Endodermal cell (in vitro differentiated cells): ENCODE data around the gene CTTNBP2NL. TPM values are rescaled to one million over a fixed set of nuclear protein-coding genes. Genes with fewer than 3 reads are reported as not detected.

Experiments used
- DNase-seq: peaks from one replicate; pipeline ENCODE4 v3.0.0-alpha.2; 2017
- H3K27ac ChIP-seq: 2 replicates; pipeline ENCODE4 v1.5.1; 2013; ENCODE audit warnings: mild to moderate bottlenecking, low read depth, low read length, moderate library complexity
- H3K27me3 ChIP-seq: 2 replicates; pipeline ENCODE4 v1.6.1; 2013; ENCODE audit warnings: mild to moderate bottlenecking, low read length, moderate library complexity; ENCODE audit not compliant: insufficient read depth, control insufficient read depth, poor library complexity, severe bottlenecking
- H3K36me3 ChIP-seq: 2 replicates; pipeline ENCODE4 v1.7.0; 2013; ENCODE audit warnings: mild to moderate bottlenecking, low read length, moderate library complexity; ENCODE audit not compliant: control insufficient read depth, insufficient read depth
- H3K4me1 ChIP-seq: one replicate; pipeline ENCODE4 v1.7.0; 2013; ENCODE audit warnings: low read length; ENCODE audit not compliant: control insufficient read depth, insufficient read depth
- H3K4me3 ChIP-seq: 2 replicates; pipeline ENCODE4 v1.5.1; 2013; ENCODE audit warnings: mild to moderate bottlenecking, low read length, moderate library complexity
- H3K9ac ChIP-seq: 2 replicates; pipeline ENCODE4 v1.6.1; 2013; ENCODE audit warnings: mild to moderate bottlenecking, low read length, moderate library complexity; ENCODE audit not compliant: poor library complexity, severe bottlenecking; ENCODE audit errors: extremely low read depth
- H3K9me3 ChIP-seq: 2 replicates; pipeline ENCODE4 v1.6.1; 2013; ENCODE audit warnings: mild to moderate bottlenecking, low read length, moderate library complexity; ENCODE audit not compliant: control insufficient read depth
- H3K27ac Mint-ChIP-seq: 2 replicates; pipeline ENCODE4 v1.8.0; 2020; ENCODE audit warnings: mixed read lengths
- H3K27me3 Mint-ChIP-seq: 2 replicates; pipeline ENCODE4 v1.8.0; 2021; ENCODE audit warnings: mild to moderate bottlenecking, mixed read lengths; ENCODE audit not compliant: insufficient read depth
- H3K36me3 Mint-ChIP-seq: 2 replicates; pipeline ENCODE4 v1.8.0; 2020; ENCODE audit warnings: low read depth, mixed read lengths
- H3K4me1 Mint-ChIP-seq: 2 replicates; pipeline ENCODE4 v1.8.0; 2020; ENCODE audit warnings: mixed read lengths
- H3K4me3 Mint-ChIP-seq: 2 replicates; pipeline ENCODE4 v1.8.0; 2020; ENCODE audit warnings: mild to moderate bottlenecking, moderate library complexity, mixed read lengths
- H3K9me3 Mint-ChIP-seq: 2 replicates; pipeline ENCODE4 v1.8.0; 2020; ENCODE audit warnings: mild to moderate bottlenecking, mixed read lengths
- CTCF ChIP-seq: fragments of 200-600 bp; sonication (generic); conservative IDR thresholded peaks from 2 replicates; pipeline ENCODE4 v1.5.0; 2021; ENCODE audit warnings: antibody characterized with exemption, mild to moderate bottlenecking
- WGBS, 2 experiments: methylation state at CpG; one replicate each; pipeline versions ENCODE4 v1.1.5 to v1.1.7; 2013; ENCODE audit warnings: missing lambda C conversion rate in 2 of 2, mixed read lengths in 1 of 2; ENCODE audit not compliant: insufficient coverage in 1 of 2, insufficient read length in 1 of 2; 5-methylcytosine and 5-hydroxymethylcytosine counted together
- total RNA-seq, 2 donors: library from RNA; stranded (reverse); fragmentation: NEBNext Ultra II Directional in 1 of 2; extraction: Animal tissue kit (Norgen Biotek cat#: 25700) in 1 of 2; gene quantifications; 2 replicates in 1 of 2; 3 replicates in 1 of 2; pipeline ENCODE4 v1.2.1, GENCODE V29; 2021

Gene CTTNBP2NL
- total RNA-seq, 2 donors from 2014 or later: 36.0 to 41.5 TPM

DNA sequence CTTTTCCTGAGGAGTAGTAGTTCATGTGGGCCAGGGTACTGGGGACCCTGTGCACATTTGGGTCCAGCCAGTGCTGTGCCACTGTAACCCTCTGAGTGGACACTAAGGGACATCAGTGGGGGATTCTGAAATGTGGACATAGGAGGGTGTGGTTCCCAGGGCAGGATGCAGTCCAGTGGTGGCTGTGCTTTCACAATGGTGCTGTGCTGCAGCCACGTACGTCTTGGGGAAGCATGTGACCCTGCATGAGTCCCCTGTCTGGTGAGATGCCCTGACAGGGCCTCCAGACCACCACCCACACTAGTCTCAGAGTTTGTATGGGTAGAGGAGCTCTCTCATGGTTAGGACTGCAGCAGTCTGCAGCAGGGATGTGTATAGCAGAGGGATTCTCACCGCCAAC, 75.0 kb downstream of the CTTNBP2NL start:
- Histone ChIP-seq H3K4me1 (no peaks in the 10 kb centered on the region), H3K36me3 (no peaks in the 10 kb centered on the region), H3K27me3 (peaks cover 10% of the 10 kb centered on the region), H3K27ac (no peak overlapping the region), H3K9me3 (no peaks in the 10 kb centered on the region), H3K4me3 (no peak overlapping the region), H3K9ac (no peak overlapping the region)
- DNase-seq: no peak
- no peak overlapping the region for H3K4me3 Mint-ChIP-seq
- no peaks in the 10 kb centered on the region for H3K36me3 Mint-ChIP-seq
- H3K27me3 Mint-ChIP-seq: peaks cover 27% of the 10 kb centered on the region
- peaks cover 9% of the 10 kb centered on the region for H3K9me3 Mint-ChIP-seq
- WGBS, 2 experiments: 96 to 100% methylated on average over 3 of the region's 3 CpGs
- H3K27ac Mint-ChIP-seq: no peak overlapping the region
- peaks cover 5% of the 10 kb centered on the region for H3K4me1 Mint-ChIP-seq
- TF ChIP-seq CTCF: no peak

DNA sequence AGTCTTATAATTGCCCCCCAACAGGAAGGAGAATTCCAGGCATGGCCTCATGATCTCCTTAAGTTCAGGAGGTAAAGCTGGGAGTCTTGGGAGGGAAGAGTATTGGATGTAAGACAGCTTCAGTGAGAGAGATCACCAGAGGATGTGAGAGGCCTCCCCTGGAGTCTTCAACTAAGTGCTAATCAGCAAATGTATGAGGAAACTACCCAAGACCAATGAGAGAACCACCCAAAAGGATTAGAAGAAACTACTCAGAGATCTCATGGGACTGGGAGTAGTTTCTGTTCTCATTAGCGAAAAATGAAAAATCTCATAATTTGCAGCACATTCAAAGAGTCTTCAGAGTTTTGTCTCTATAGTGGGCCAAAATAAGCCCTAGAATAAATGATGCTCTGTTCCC, 76.1 kb downstream of the CTTNBP2NL start:
- peaks cover 17% of the 10 kb centered on the region for H3K27me3 Mint-ChIP-seq
- no peak for TF ChIP-seq CTCF
- H3K9me3 Mint-ChIP-seq: peaks cover 11% of the 10 kb centered on the region
- Histone ChIP-seq H3K4me3 (no peak overlapping the region), H3K36me3 (no peaks in the 10 kb centered on the region), H3K4me1 (no peaks in the 10 kb centered on the region), H3K9me3 (no peaks in the 10 kb centered on the region), H3K9ac (no peak overlapping the region), H3K27ac (no peak overlapping the region), H3K27me3 (peaks cover 2% of the 10 kb centered on the region)
- H3K27ac Mint-ChIP-seq: no peak overlapping the region
- no peak overlapping the region for H3K4me3 Mint-ChIP-seq
- H3K4me1 Mint-ChIP-seq: peaks cover 3% of the 10 kb centered on the region
- DNase-seq: peak; percentile 57
- WGBS, 2 experiments: 80 to 83% methylated on average over 1 of the region's 1 CpG
- no peaks in the 10 kb centered on the region for H3K36me3 Mint-ChIP-seq

DNA sequence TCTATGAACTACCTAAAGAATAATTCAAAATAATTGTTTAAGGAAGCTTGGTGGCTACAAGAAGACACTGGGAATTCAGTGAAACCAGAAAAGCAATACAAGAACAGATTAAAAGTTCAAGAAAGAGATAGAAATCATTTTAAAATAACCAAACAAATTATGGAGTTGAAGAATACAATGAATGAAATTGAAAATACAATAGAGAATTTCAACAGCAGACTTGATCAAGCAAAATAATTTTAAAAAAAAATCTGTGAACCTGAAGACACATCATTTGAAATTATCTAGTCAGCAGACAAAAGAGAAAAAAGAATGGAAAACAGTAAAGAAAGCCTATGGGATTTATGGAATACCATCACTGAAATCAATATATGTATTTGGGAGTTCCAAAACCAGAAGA, 81.5 kb downstream of the CTTNBP2NL start:
- Histone ChIP-seq H3K4me1 (no peaks in the 10 kb centered on the region), H3K27ac (no peak overlapping the region), H3K36me3 (no peaks in the 10 kb centered on the region), H3K4me3 (no peak overlapping the region), H3K9ac (no peak overlapping the region), H3K27me3 (no peaks in the 10 kb centered on the region), H3K9me3 (peaks cover 8% of the 10 kb centered on the region)
- peaks cover 9% of the 10 kb centered on the region for H3K27me3 Mint-ChIP-seq
- no peak overlapping the region for H3K4me3 Mint-ChIP-seq
- H3K36me3 Mint-ChIP-seq: no peaks in the 10 kb centered on the region
- H3K4me1 Mint-ChIP-seq: no peaks in the 10 kb centered on the region
- no peak overlapping the region for H3K27ac Mint-ChIP-seq
- peaks cover 44% of the 10 kb centered on the region for H3K9me3 Mint-ChIP-seq
- DNase-seq: no peak
- TF ChIP-seq CTCF: no peak
